ENCODE results near the gene RAI1. TPM values are rescaled to one million over a fixed set of nuclear protein-coding genes. Genes with fewer than 3 reads are reported as not detected.

RAI1 gene
- polyA plus RNA-seq, 6 donors from 2014 or later, result 1.9 to 3.8 (median 2.6) TPM

DNA sequence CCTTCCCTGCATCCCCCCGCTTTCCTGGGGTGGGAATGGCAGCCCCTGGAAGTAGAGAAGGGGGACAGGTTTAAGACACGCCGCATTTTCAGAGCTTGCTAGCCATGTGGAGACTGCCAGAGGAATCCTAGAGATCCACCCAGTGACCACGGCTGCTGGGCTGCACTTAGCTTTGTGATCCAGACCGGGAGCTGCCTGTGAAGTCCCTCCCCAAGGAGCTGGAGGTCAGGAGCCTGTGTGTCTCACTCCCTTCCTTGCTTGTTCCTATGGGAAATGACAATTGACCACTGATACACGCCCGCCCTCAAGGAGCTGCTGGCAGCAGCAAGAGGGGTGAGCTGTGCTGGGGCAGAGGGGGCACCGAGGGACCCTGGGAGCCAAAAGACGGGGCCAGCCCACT lies 81.9 kb downstream of the RAI1 start:
- no peaks in the 10 kb centered on the region for H3K36me3 Mint-ChIP-seq
- no peaks in the 10 kb centered on the region for H3K27me3 Mint-ChIP-seq
- H3K4me1 Mint-ChIP-seq, result peaks cover 48 to 75% (median 66%) of the 10 kb centered on the region in 3 donors
- H3K27ac Mint-ChIP-seq, result no peak overlapping the region
- no peak overlapping the region for H3K4me3 Mint-ChIP-seq
- ATAC-seq (ENCODE audit: low read depth in 2 of 2) (no peak), DNase-seq (no peak)
- H3K9me3 Mint-ChIP-seq, result no peaks in the 10 kb centered on the region

GRCh38 chr17:17763734-17764133 lies 82.5 kb downstream of the RAI1 start:
- no peak for DNase-seq
- Mint-ChIP-seq H3K4me1 (peaks cover 46 to 75% (median 60%) of the 10 kb centered on the region in 3 donors), H3K36me3 (no peaks in the 10 kb centered on the region), H3K9me3 (no peaks in the 10 kb centered on the region), H3K27ac (peak overlapping the region in 4 of 6 donors; percentile 26 to 54 (median 48)), H3K27me3 (no peaks in the 10 kb centered on the region), H3K4me3 (peak overlapping the region in 2 of 8 donors; percentile 28 to 41)
- ATAC-seq (ENCODE audit: low read depth in 2 of 2), result no peak

GRCh38 chr17:17765359-17766076 lies 84.3 kb downstream of the RAI1 start:
- Mint-ChIP-seq H3K9me3 (no peaks in the 10 kb centered on the region), H3K36me3 (no peaks in the 10 kb centered on the region), H3K27ac (peak overlapping the region in 3 of 6 donors; percentile 47 to 94 (median 93)), H3K4me1 (peaks cover 45 to 70% (median 52%) of the 10 kb centered on the region in 3 donors), H3K27me3 (no peaks in the 10 kb centered on the region), H3K4me3 (peak overlapping the region in 3 of 8 donors; percentile 59 to 70 (median 66))
- ATAC-seq (ENCODE audit: low read depth in 2 of 2) (no peak), DNase-seq (no peak)

- ATAC-seq (ENCODE audit: low read depth in 2 of 2) (peak; percentile 94 to 95), DNase-seq (peak; percentile 51)
- peak overlapping the region in 6 of 8 donors; percentile 59 to 86 (median 68) for H3K4me3 Mint-ChIP-seq
These were observed 85.0 kb downstream of the RAI1 start for GRCh38 chr17:17766077-17766743.

DNA sequence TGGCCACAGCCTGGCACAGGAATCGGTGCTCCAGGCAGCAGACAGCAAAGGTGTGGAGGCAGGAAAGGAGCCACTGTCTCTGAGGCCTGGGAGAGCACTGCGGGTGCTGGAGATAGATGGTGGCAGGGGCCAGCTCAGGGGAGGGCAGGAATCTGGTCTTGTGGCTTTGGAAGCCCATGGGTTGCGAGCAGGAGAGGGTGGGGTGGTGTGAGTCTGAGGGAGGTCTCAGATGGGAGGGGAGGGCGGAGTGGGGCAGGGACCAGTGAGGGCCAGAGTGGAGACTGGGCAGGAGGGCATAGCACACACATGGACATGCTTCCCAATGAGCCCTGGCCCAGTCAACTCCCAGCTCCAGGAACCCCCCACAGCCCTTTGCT lies 85.5 kb downstream of the RAI1 start:
- H3K4me3 Mint-ChIP-seq, result peak overlapping the region in 3 of 8 donors; percentile 59 to 86 (median 66)
- peaks cover 39 to 63% (median 57%) of the 10 kb centered on the region in 3 donors for H3K4me1 Mint-ChIP-seq
- ATAC-seq (ENCODE audit: low read depth in 2 of 2) (no peak), DNase-seq (no peak)
- H3K36me3 Mint-ChIP-seq, result no peaks in the 10 kb centered on the region
- no peaks in the 10 kb centered on the region for H3K27me3 Mint-ChIP-seq
- H3K27ac Mint-ChIP-seq, result peak overlapping the region in 5 of 6 donors; percentile 86 to 97 (median 93)
- no peaks in the 10 kb centered on the region for H3K9me3 Mint-ChIP-seq

More at GRCh38 chr17:17766077-17766743, 85.0 kb downstream of the RAI1 start:
- no peaks in the 10 kb centered on the region for H3K9me3 Mint-ChIP-seq
- H3K36me3 Mint-ChIP-seq, result no peaks in the 10 kb centered on the region
- H3K27ac Mint-ChIP-seq, result peak overlapping the region; percentile 59 to 97 (median 92)
- H3K27me3 Mint-ChIP-seq, result no peaks in the 10 kb centered on the region
- peaks cover 44 to 68% (median 55%) of the 10 kb centered on the region in 3 donors for H3K4me1 Mint-ChIP-seq

DNA sequence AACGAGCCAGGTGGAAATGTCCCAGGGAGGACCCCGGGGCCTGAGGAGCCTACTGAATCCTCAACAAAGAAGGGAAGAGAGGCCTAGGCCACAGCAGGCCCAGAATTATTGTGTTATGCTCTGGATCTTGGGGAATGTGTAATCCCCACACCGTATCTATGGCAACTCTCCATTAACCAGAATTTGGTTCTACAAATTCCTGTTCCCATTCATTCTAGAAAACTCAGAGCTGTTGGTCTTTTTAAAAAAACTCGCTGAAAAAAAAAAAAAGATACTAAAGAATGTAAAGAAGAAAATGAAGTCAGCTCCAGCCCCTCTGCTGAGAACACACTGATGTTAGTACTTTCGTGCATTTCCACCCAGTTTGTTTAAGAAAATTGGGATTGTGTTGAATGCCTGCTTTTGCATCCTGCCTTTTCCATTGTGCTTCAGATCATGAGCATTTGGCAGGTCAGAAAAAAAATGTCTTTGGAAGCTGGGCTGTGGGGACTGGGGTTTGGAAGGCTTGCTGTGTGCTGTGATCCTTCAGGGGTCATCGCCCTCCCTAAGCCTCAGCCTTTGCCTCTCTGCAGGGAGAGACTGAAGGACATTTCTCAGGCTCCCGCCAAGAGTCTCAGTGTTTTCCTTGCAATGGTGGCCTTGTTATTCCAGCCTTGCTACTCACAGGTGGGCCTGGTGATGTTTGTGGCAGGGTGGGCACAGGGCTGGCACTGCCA lies 86.1 kb downstream of the RAI1 start:
- Mint-ChIP-seq H3K27me3 (no peaks in the 10 kb centered on the region), H3K36me3 (no peaks in the 10 kb centered on the region), H3K9me3 (no peaks in the 10 kb centered on the region), H3K4me3 (peak overlapping the region in 1 of 8 donors; percentile 66), H3K27ac (peak overlapping the region in 3 of 6 donors; percentile 37 to 93 (median 64)), H3K4me1 (peaks cover 36 to 59% (median 59%) of the 10 kb centered on the region in 3 donors)
- DNase-seq (no peak), ATAC-seq (ENCODE audit: low read depth in 2 of 2) (no peak)

DNA sequence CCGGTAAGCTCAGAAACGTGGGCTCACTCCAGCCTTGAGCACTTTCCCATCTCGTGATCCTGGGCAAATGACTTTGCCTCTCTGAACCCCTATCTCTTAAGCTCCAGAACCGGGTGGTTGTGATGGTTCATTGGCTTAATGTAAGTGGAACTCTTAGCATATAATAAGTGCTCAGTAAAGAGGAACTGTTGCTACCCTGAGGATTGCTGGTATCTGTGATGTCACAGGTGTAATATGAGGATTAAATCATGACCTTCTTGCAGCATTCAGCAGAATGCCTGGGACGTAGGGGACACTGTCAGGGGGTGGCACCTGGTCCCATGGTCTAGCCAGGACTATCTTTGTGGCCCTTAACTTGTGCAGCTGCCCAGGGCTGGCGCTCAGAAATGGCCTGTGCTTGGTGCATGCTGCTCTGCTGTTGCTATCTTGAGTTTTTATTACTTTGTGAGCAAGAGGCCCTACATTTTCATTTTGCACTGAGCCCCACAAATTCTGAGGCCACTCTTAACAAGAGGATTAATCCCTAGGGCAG lies 86.7 kb downstream of the RAI1 start:
- no peaks in the 10 kb centered on the region for H3K36me3 Mint-ChIP-seq
- peak overlapping the region in 1 of 6 donors; percentile 64 for H3K27ac Mint-ChIP-seq
- H3K9me3 Mint-ChIP-seq, result no peaks in the 10 kb centered on the region
- DNase-seq (no peak), ATAC-seq (ENCODE audit: low read depth in 2 of 2) (no peak)
- peaks cover 43 to 65% (median 60%) of the 10 kb centered on the region in 3 donors for H3K4me1 Mint-ChIP-seq
- H3K27me3 Mint-ChIP-seq, result no peaks in the 10 kb centered on the region
- H3K4me3 Mint-ChIP-seq, result no peak overlapping the region

GRCh38 chr17:17768424-17769088 lies 87.3 kb downstream of the RAI1 start:
- Mint-ChIP-seq H3K9me3 (no peaks in the 10 kb centered on the region), H3K27me3 (no peaks in the 10 kb centered on the region), H3K4me3 (peak overlapping the region in 1 of 8 donors; percentile 28), H3K4me1 (peaks cover 43 to 61% (median 59%) of the 10 kb centered on the region in 3 donors), H3K36me3 (no peaks in the 10 kb centered on the region), H3K27ac (peak overlapping the region in 5 of 6 donors; percentile 11 to 69 (median 53))
- no peak for DNase-seq
- ATAC-seq (ENCODE audit: low read depth in 2 of 2), result no peak

DNA sequence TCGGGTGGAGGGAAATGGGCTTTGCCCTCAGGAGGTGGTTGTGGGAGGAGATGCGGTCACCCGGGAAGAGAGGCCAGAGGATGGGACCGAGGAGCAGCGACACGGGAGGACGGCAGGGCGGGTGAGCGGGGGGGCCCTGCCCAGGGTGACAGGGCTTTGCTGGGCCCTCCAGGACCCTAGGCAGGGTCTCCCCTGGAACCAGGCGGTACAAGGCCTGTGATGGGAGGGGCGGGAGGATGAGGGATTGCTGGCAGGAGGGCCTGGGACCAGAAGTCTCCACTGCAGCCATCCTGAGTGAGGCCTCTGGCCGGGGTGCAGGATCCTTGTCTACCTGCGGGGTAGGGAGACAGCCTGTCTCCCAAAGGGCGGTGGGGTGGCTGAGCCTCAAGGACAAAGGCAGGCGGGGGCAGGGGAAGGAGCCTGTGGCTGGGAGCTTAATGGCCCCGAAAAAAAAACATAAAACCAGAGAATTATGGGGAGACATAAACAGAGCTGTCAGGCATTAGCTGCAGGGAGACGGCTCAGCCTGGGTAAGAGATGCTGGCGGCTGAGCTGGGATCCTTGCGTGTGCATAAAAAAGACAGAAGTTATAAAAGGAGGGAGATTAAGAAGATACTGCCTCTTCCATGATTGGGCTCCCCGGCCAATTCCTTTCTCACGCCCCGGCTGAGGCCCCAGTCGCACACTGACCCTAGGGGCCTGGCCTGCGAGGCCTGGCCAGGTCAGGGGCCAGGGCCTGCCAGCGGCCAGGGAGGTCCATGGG lies 88.8 kb downstream of the RAI1 start:
- ATAC-seq (ENCODE audit: low read depth in 2 of 2), result no peak
- DNase-seq, result no peak
- Mint-ChIP-seq H3K27me3 (no peaks in the 10 kb centered on the region), H3K9me3 (no peaks in the 10 kb centered on the region), H3K4me3 (no peak overlapping the region), H3K27ac (peak overlapping the region in 3 of 6 donors; percentile 27 to 68 (median 62)), H3K4me1 (peaks cover 36 to 46% (median 46%) of the 10 kb centered on the region in 3 donors), H3K36me3 (no peaks in the 10 kb centered on the region)

- Mint-ChIP-seq H3K27me3 (no peaks in the 10 kb centered on the region), H3K4me1 (peaks cover 31 to 43% (median 40%) of the 10 kb centered on the region in 3 donors), H3K9me3 (no peaks in the 10 kb centered on the region), H3K27ac (peak overlapping the region in 1 of 6 donors; percentile 62), H3K36me3 (no peaks in the 10 kb centered on the region), H3K4me3 (no peak overlapping the region)
- ATAC-seq (ENCODE audit: low read depth in 2 of 2), result no peak
- no peak for DNase-seq
These were observed 89.4 kb downstream of the RAI1 start for GRCh38 chr17:17770632-17771044.

- H3K4me3 Mint-ChIP-seq, result no peak overlapping the region
- no peak for DNase-seq
- no peaks in the 10 kb centered on the region for H3K36me3 Mint-ChIP-seq
- no peaks in the 10 kb centered on the region for H3K27me3 Mint-ChIP-seq
- peaks cover 23 to 40% (median 31%) of the 10 kb centered on the region in 3 donors for H3K4me1 Mint-ChIP-seq
- ATAC-seq (ENCODE audit: low read depth in 2 of 2), result no peak
- peak overlapping the region in 2 of 6 donors; percentile 70 to 89 for H3K27ac Mint-ChIP-seq
- H3K9me3 Mint-ChIP-seq, result no peaks in the 10 kb centered on the region
These were observed 90.4 kb downstream of the RAI1 start for GRCh38 chr17:17771498-17772201.

GRCh38 chr17:17772231-17772630 lies 91.0 kb downstream of the RAI1 start:
- H3K27me3 Mint-ChIP-seq, result no peaks in the 10 kb centered on the region
- H3K9me3 Mint-ChIP-seq, result no peaks in the 10 kb centered on the region
- peaks cover 20 to 34% (median 33%) of the 10 kb centered on the region in 3 donors for H3K4me1 Mint-ChIP-seq
- H3K27ac Mint-ChIP-seq, result peak overlapping the region in 2 of 6 donors; percentile 70 to 89
- no peak overlapping the region for H3K4me3 Mint-ChIP-seq
- DNase-seq, result no peak
- ATAC-seq (ENCODE audit: low read depth in 2 of 2), result no peak
- H3K36me3 Mint-ChIP-seq, result no peaks in the 10 kb centered on the region
